GM23338 (cell line): ENCODE measurements around the gene CPM. TPM values are rescaled to one million over a fixed set of nuclear protein-coding genes. Genes with fewer than 3 reads are reported as not detected.
A peak's percentile ranks its signal among the peaks of the same experiment; 100 is the strongest.

Experiments
- ATAC-seq: fragments of 200-7000 bp; cut with Tn5 transposase; 3 replicates; pipeline ENCODE4 v1.9.1; 2020
- DNase-seq: peaks from one replicate; pipeline ENCODE4 v3.0.0-alpha.2; 2015; ENCODE audit warnings: low spot score
- H2AFZ ChIP-seq: fragments of 200-600 bp; sonication (generic); 2 replicates; pipeline ENCODE4 v1.8.0; 2016; ENCODE audit warnings: antibody characterized with exemption, mild to moderate bottlenecking, moderate library complexity
- H3F3A ChIP-seq: fragments of 200-600 bp; sonication (generic); replicated peaks from 2 replicates; pipeline ENCODE4 v1.8.0; 2017; ENCODE audit warnings: antibody characterized with exemption, mixed run types, low read depth
- H3K27ac ChIP-seq: fragments of 200-600 bp; sonication (generic); 2 replicates; pipeline ENCODE4 v1.6.1; 2016; ENCODE audit warnings: low read depth
- H3K27me3 ChIP-seq: fragments of 200-600 bp; sonication (generic); 2 replicates; pipeline ENCODE4 v1.8.0; 2016; ENCODE audit warnings: mild to moderate bottlenecking, mixed run types, moderate library complexity; ENCODE audit not compliant: insufficient read depth
- H3K36me3 ChIP-seq: fragments of 200-600 bp; sonication (generic); 2 replicates; pipeline ENCODE4 v1.8.0; 2016; ENCODE audit warnings: mild to moderate bottlenecking; ENCODE audit not compliant: insufficient read depth
- H3K4me1 ChIP-seq: fragments of 200-600 bp; sonication (generic); 2 replicates; pipeline ENCODE4 v1.8.0; 2016; ENCODE audit warnings: mild to moderate bottlenecking, moderate library complexity; ENCODE audit not compliant: insufficient read depth
- H3K4me2 ChIP-seq: fragments of 200-600 bp; sonication (generic); 2 replicates; pipeline ENCODE4 v1.7.1; 2017; ENCODE audit warnings: mixed run types
- H3K4me3 ChIP-seq: fragments of 200-600 bp; sonication (generic); 2 replicates; pipeline ENCODE4 v1.6.1; 2016; ENCODE audit warnings: mixed run types
- H3K79me2 ChIP-seq: fragments of 200-600 bp; sonication (generic); replicated peaks from 2 replicates; pipeline ENCODE4 v1.8.0; 2017; ENCODE audit warnings: mild to moderate bottlenecking; ENCODE audit not compliant: insufficient read depth
- H3K9me2 ChIP-seq: fragments of 200-600 bp; sonication (generic); 2 replicates; pipeline ENCODE4 v1.8.0; 2017; ENCODE audit not compliant: insufficient read depth
- H4K20me1 ChIP-seq: fragments of 200-600 bp; sonication (generic); replicated peaks from 2 replicates; pipeline ENCODE4 v1.8.0; 2017; ENCODE audit warnings: mild to moderate bottlenecking; ENCODE audit not compliant: insufficient read depth
- H3K27ac Mint-ChIP-seq: 2 replicates; pipeline ENCODE4 v1.8.0; 2020; ENCODE audit warnings: inconsistent platforms, mild to moderate bottlenecking, moderate library complexity, mixed read lengths
- H3K27me3 Mint-ChIP-seq: 3 replicates; pipeline ENCODE4 v1.8.0; 2022; ENCODE audit warnings: low read depth, mild to moderate bottlenecking, moderate library complexity, mixed read lengths, inconsistent platforms; ENCODE audit not compliant: insufficient read depth, poor library complexity
- H3K36me3 Mint-ChIP-seq: 3 replicates; pipeline ENCODE4 v1.8.0; 2021; ENCODE audit warnings: low read depth, mild to moderate bottlenecking, inconsistent platforms, moderate library complexity, mixed read lengths
- H3K4me1 Mint-ChIP-seq: 3 replicates; pipeline ENCODE4 v1.8.0; 2020; ENCODE audit warnings: mild to moderate bottlenecking, inconsistent platforms, mixed read lengths
- H3K4me3 Mint-ChIP-seq: 3 replicates; pipeline ENCODE4 v1.8.0; 2021; ENCODE audit warnings: moderate library complexity, mild to moderate bottlenecking, inconsistent platforms, mixed read lengths
- H3K9me3 Mint-ChIP-seq: 3 replicates; pipeline ENCODE4 v1.8.0; 2020; ENCODE audit warnings: moderate library complexity, mild to moderate bottlenecking, inconsistent platforms, mixed read lengths
- CREB1 ChIP-seq: fragments of 250-450 bp; sonication (Bioruptor Pico); IDR thresholded peaks from 2 replicates; pipeline ENCODE4 v1.5.0; 2020; ENCODE audit warnings: low read depth, mild to moderate bottlenecking, moderate library complexity
- EZH2 ChIP-seq: fragments of 200-600 bp; sonication (generic); IDR thresholded peaks from one replicate; pipeline ENCODE4 v1.8.0; 2017; ENCODE audit warnings: antibody characterized with exemption, mild to moderate bottlenecking, low read depth; ENCODE audit not compliant: unreplicated experiment
- EZH2phosphoT487 ChIP-seq: fragments of 200-600 bp; sonication (generic); IDR thresholded peaks from one replicate; pipeline ENCODE4 v1.8.1; 2018; ENCODE audit warnings: antibody characterized with exemption; ENCODE audit not compliant: unreplicated experiment
- JUNB ChIP-seq: IDR thresholded peaks from one replicate; pipeline ENCODE4 v1.6.1; 2016; ENCODE audit warnings: antibody characterized with exemption; ENCODE audit not compliant: unreplicated experiment
- NANOG ChIP-seq: IDR thresholded peaks from 2 replicates; pipeline ENCODE4 v1.6.1; 2016; ENCODE audit warnings: antibody characterized with exemption, borderline replicate concordance
- POLR2AphosphoS5 ChIP-seq: IDR thresholded peaks from 2 replicates; pipeline ENCODE4 v1.6.1; 2016; ENCODE audit warnings: antibody characterized with exemption, low read depth
- STAT1 ChIP-seq: IDR thresholded peaks from one replicate; pipeline ENCODE4 v1.6.1; 2016; ENCODE audit warnings: antibody characterized with exemption; ENCODE audit not compliant: unreplicated experiment
- ZNF331 ChIP-seq: fragments of 250-450 bp; sonication (Bioruptor Pico); IDR thresholded peaks from 2 replicates; pipeline ENCODE4 v1.5.0; 2020; ENCODE audit warnings: low read depth, mild to moderate bottlenecking, moderate library complexity
- polyA plus RNA-seq: library from polyadenylated mRNA; unstranded; fragments of >200 nt; fragmentation: Nextera tagmentation; extraction: Ambion mirVana; gene quantifications from 2 replicates; pipeline ENCODE4 v1.2.1, GENCODE V29; 2016
- total RNA-seq: library from RNA; depleted of rRNA; stranded (reverse); fragments of >200 nt; shearing (Covaris generic); gene quantifications from 2 replicates; pipeline ENCODE4 v1.2.3, GENCODE V29; 2014
- TF ChIP-seq, protein P1 (sequence below), 2 experiments: fragments of 200-600 bp in 1 of 2; sonication (generic) in 1 of 2; conservative IDR thresholded peaks; 2 replicates each; pipeline versions ENCODE4 v1.5.1 to v1.6.1; 2016 to 2017; ENCODE audit warnings: antibody characterized with exemption in 2 of 2, low read depth in 2 of 2, mild to moderate bottlenecking in 2 of 2, moderate library complexity in 1 of 2
- TF ChIP-seq, protein P2 (sequence below): IDR thresholded peaks from one replicate; pipeline ENCODE4 v1.6.1; 2018; ENCODE audit warnings: antibody characterized with exemption; ENCODE audit not compliant: unreplicated experiment
- TF ChIP-seq, protein P3 (sequence below): IDR thresholded peaks from 2 replicates; pipeline ENCODE4 v1.6.1; 2016; ENCODE audit warnings: antibody characterized with exemption

Gene CPM
- total and polyA plus RNA-seq, 2 experiments from 2014 or later, result 0.37 to 5.8 TPM

DNA sequence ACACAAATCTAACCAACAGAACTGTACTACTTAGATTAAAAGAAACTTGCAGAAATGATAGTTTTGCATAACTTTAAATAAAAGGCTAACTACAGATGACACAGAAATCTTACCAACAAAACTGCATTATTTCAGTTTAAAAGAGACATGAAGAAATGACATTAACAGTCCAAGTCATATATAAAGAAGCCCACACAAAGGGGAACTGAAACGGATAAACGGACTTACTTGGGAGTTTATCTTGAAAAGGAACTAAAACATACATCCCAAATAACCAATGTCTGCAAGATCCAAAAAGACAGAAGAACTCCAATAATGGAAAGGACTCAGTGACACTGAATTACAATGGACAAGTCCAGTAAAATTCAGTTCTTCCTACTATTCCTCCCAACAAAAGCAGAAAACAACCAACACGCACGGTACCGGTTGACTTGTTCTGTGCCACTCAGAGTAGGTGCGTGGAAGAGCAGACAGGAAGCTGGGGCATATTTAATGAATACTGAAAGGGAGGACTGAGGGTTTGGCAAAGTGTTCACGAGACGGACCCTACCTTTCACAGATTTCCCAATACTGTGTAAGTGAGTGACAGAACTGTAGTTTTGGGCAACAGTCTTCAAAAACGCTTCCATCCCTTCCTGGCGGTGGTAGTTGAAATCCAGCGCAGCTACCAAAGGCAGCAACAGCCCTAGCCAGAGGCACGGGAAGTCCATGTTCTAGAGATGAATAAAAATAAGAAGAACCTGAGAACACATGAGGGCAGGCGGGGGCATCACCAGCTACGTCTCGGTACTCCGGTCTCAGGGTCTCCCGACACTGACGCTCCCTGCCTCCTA, 627 bp downstream of the CPM start:
- H3K27ac Mint-ChIP-seq, result no peak overlapping the region

DNA sequence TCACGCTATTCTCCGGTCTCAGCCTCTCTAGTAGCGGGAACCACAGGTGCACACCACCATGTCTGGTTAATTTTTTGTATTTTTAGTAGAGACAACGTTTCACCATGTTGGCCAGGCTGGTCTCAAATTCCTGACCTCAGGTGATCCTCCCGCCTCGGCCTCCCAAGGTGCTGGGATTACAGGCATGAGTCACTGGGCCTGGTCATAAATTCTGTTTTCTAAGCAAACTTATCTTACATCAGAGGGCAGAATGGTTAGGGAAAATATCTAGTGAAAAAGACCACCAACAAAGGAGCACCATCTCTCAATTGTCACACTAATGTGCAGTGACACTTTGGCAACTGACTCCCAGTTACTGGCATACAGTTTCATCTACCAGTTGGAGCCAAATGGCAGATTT, 2.8 kb downstream of the CPM start:
- DNase-seq, result no peak
- Histone ChIP-seq H3K36me3 (no peaks in the 10 kb centered on the region), H3K4me2 (no peak overlapping the region), H3K27me3 (peaks cover 46% of the 10 kb centered on the region), H3K4me3 (no peak overlapping the region), H4K20me1 (peaks cover 3% of the 10 kb centered on the region; the same call in 1 of the 2 replicates), H3K27ac (no peak overlapping the region), H2AFZ (no peak overlapping the region), H3K4me1 (peaks cover 11% of the 10 kb centered on the region), H3F3A (no peaks in the 10 kb centered on the region), H3K79me2 (no peaks in the 10 kb centered on the region), H3K9me2 (no peaks in the 10 kb centered on the region)
- no peaks in the 10 kb centered on the region for H3K36me3 Mint-ChIP-seq
- TF ChIP-seq, protein P1, sequence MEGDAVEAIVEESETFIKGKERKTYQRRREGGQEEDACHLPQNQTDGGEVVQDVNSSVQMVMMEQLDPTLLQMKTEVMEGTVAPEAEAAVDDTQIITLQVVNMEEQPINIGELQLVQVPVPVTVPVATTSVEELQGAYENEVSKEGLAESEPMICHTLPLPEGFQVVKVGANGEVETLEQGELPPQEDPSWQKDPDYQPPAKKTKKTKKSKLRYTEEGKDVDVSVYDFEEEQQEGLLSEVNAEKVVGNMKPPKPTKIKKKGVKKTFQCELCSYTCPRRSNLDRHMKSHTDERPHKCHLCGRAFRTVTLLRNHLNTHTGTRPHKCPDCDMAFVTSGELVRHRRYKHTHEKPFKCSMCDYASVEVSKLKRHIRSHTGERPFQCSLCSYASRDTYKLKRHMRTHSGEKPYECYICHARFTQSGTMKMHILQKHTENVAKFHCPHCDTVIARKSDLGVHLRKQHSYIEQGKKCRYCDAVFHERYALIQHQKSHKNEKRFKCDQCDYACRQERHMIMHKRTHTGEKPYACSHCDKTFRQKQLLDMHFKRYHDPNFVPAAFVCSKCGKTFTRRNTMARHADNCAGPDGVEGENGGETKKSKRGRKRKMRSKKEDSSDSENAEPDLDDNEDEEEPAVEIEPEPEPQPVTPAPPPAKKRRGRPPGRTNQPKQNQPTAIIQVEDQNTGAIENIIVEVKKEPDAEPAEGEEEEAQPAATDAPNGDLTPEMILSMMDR (conservative IDR thresholded peaks at IDR 0.05; ENCODE audit: low read depth in 2 of 2), result no peak
- TF ChIP-seq NANOG (no peak), ZNF331 (no peak), POLR2AphosphoS5 (no peak), JUNB (no peak), CREB1 (CRISPR knock-in tag) (no peak), STAT1 (no peak), EZH2phosphoT487 (no peak), EZH2 (no peak)
- TF ChIP-seq, protein P2, sequence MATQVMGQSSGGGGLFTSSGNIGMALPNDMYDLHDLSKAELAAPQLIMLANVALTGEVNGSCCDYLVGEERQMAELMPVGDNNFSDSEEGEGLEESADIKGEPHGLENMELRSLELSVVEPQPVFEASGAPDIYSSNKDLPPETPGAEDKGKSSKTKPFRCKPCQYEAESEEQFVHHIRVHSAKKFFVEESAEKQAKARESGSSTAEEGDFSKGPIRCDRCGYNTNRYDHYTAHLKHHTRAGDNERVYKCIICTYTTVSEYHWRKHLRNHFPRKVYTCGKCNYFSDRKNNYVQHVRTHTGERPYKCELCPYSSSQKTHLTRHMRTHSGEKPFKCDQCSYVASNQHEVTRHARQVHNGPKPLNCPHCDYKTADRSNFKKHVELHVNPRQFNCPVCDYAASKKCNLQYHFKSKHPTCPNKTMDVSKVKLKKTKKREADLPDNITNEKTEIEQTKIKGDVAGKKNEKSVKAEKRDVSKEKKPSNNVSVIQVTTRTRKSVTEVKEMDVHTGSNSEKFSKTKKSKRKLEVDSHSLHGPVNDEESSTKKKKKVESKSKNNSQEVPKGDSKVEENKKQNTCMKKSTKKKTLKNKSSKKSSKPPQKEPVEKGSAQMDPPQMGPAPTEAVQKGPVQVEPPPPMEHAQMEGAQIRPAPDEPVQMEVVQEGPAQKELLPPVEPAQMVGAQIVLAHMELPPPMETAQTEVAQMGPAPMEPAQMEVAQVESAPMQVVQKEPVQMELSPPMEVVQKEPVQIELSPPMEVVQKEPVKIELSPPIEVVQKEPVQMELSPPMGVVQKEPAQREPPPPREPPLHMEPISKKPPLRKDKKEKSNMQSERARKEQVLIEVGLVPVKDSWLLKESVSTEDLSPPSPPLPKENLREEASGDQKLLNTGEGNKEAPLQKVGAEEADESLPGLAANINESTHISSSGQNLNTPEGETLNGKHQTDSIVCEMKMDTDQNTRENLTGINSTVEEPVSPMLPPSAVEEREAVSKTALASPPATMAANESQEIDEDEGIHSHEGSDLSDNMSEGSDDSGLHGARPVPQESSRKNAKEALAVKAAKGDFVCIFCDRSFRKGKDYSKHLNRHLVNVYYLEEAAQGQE, result no peak
- TF ChIP-seq, protein P3, sequence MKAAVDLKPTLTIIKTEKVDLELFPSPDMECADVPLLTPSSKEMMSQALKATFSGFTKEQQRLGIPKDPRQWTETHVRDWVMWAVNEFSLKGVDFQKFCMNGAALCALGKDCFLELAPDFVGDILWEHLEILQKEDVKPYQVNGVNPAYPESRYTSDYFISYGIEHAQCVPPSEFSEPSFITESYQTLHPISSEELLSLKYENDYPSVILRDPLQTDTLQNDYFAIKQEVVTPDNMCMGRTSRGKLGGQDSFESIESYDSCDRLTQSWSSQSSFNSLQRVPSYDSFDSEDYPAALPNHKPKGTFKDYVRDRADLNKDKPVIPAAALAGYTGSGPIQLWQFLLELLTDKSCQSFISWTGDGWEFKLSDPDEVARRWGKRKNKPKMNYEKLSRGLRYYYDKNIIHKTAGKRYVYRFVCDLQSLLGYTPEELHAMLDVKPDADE, result no peak
- peaks cover 2% of the 10 kb centered on the region; the same call in 2 of the 3 replicates for H3K4me1 Mint-ChIP-seq
- peaks cover 25% of the 10 kb centered on the region for H3K27me3 Mint-ChIP-seq
- H3K9me3 Mint-ChIP-seq, result peaks cover 12% of the 10 kb centered on the region
- no peak overlapping the region for H3K27ac Mint-ChIP-seq
- no peak overlapping the region for H3K4me3 Mint-ChIP-seq
- ATAC-seq, result no peak

More for the DNA sequence above, 627 bp downstream of the CPM start:
- H3K79me2 ChIP-seq, result no peaks in the 10 kb centered on the region
- H3K4me1 Mint-ChIP-seq, result peaks cover 2% of the 10 kb centered on the region; the same call in 2 of the 3 replicates
- H3K27me3 ChIP-seq, result peaks cover 46% of the 10 kb centered on the region
- no peaks in the 10 kb centered on the region for H3K36me3 Mint-ChIP-seq
- DNase-seq, result no peak
- no peaks in the 10 kb centered on the region for H3K36me3 ChIP-seq
- peak overlapping the region; percentile 60 for H3K4me3 ChIP-seq
- peak overlapping the region; percentile 95 for H2AFZ ChIP-seq
- TF ChIP-seq CREB1 (CRISPR knock-in tag) (no peak), EZH2phosphoT487 (no peak), EZH2 (peak; percentile 80)
- peaks cover 12% of the 10 kb centered on the region for H3K4me1 ChIP-seq
- peak overlapping the region; percentile 82 for H3K4me2 ChIP-seq
- no peaks in the 10 kb centered on the region for H3K9me2 ChIP-seq
- H3K27me3 Mint-ChIP-seq, result peaks cover 25% of the 10 kb centered on the region
- no peak for ATAC-seq
- H3K27ac ChIP-seq, result no peak overlapping the region
- peaks cover 12% of the 10 kb centered on the region for H3K9me3 Mint-ChIP-seq
- H3K4me3 Mint-ChIP-seq, result peak overlapping the region; percentile 74
- H3F3A ChIP-seq, result no peaks in the 10 kb centered on the region
- H4K20me1 ChIP-seq, result peaks cover 3% of the 10 kb centered on the region; the same call in 1 of the 2 replicates
